Bronchial epithelial cell (primary cell): ENCODE measurements around the gene TXNRD2. TPM values are rescaled to one million over a fixed set of nuclear protein-coding genes. Genes with fewer than 3 reads are reported as not detected.

Experiments
- DNase-seq: peaks from one replicate; pipeline ENCODE4 v3.0.0-alpha.2; 2010; ENCODE audit warnings: low read depth
- FAIRE-seq: peaks from 2 replicates; lab custom pipeline; 2011; peaks lifted over from hg19 to GRCh38; lab: Jason Lieb, UNC
- H3K27me3 ChIP-seq: 2 replicates; pipeline ENCODE4 v1.5.1; 2011; ENCODE audit warnings: low read length; ENCODE audit not compliant: control insufficient read depth, insufficient read depth
- H3K36me3 ChIP-seq: 2 replicates; pipeline ENCODE4 v1.5.1; 2011; ENCODE audit warnings: low read length; ENCODE audit not compliant: control insufficient read depth, insufficient read depth
- H3K4me3 ChIP-seq: 2 replicates; pipeline ENCODE4 v1.5.1; 2011; ENCODE audit warnings: mild to moderate bottlenecking, low read depth, low read length, control low read depth
- CTCF ChIP-seq: IDR thresholded peaks from 2 replicates; pipeline ENCODE4 v1.5.1; 2011; ENCODE audit warnings: mild to moderate bottlenecking, moderate library complexity, low read length, control low read depth, inconsistent platforms; ENCODE audit not compliant: insufficient read depth, severe bottlenecking
- total RNA-seq: library from RNA; depleted of rRNA; stranded (reverse); fragments of >200 nt; gene quantifications from 2 replicates; pipeline ENCODE4 v1.2.1, GENCODE V29; 2014

TXNRD2 gene
- total RNA-seq, 1 donor from 2014 or later, result 12.9 TPM

- TF ChIP-seq CTCF, result no peak
- no peaks in the 10 kb centered on the region for H3K36me3 ChIP-seq
- H3K4me3 ChIP-seq, result no peak overlapping the region
- H3K27me3 ChIP-seq, result no peaks in the 10 kb centered on the region
- no peak for DNase-seq
- no peak for FAIRE-seq
Measured at GRCh38 chr22:19862619-19863246, 78.9 kb downstream of the TXNRD2 start.

DNA sequence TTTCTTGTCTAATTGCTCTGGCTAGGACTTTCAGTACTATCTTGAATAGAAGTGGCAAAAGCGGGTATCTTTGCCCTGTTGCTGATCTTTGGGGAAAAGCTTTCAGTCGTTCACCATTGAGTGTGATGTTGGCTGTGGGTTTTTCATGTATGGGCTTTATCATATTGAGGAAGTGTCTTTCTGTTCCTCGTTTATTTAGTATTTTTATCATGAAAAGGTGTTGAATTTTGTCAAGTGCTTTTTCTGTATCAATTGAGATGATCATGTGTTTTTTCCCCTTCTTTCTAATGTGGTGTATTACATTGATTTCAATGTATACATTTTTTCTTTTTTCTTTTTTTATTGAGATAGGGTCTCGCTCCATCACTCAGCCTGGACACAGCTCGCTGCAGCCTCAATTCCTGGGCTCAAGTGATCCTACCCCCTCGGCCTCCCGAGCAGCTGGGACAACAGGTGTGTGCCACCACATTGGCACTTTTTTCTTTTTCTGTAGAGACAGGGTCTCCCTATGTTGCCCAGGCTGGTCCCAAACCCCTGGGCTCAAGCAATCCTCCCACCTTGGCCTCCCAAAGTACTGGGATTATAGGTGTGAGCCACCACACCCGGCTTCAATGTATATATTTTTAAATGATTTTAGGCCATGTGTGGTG is 81.6 kb downstream of the TXNRD2 start:
- no peak overlapping the region for H3K4me3 ChIP-seq
- no peaks in the 10 kb centered on the region for H3K27me3 ChIP-seq
- DNase-seq, result no peak
- FAIRE-seq, result no peak
- no peaks in the 10 kb centered on the region for H3K36me3 ChIP-seq
- TF ChIP-seq CTCF, result no peak

DNA sequence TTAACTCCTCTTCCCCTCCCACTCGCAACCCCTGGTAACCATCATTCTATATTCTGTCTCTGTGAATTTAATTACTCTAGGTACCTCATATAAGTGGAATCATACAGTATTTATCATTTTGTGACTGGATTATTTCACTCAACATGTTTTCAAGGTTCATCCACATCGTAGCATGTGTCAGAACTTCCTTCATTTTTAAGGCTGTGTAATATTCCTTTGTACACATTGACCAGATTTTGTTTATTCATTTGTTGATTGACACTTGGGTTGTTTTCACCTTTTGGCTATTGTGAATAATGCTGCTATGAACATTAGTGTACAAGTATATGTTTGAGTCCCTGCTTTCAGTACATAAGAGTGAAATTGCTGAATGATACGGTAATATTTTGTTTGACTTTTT is 84.2 kb downstream of the TXNRD2 start:
- DNase-seq (no peak), FAIRE-seq (no peak)
- Histone ChIP-seq H3K36me3 (peaks cover 1% of the 10 kb centered on the region), H3K4me3 (no peak overlapping the region), H3K27me3 (no peaks in the 10 kb centered on the region)
- TF ChIP-seq CTCF, result no peak

GRCh38 chr22:19855504-19856409 is 85.9 kb downstream of the TXNRD2 start:
- H3K27me3 ChIP-seq, result no peaks in the 10 kb centered on the region

More at GRCh38 chr22:19855504-19856409, 85.9 kb downstream of the TXNRD2 start:
- H3K4me3 ChIP-seq, result peak overlapping the region; percentile 87
- DNase-seq (peak; percentile 59), FAIRE-seq (no peak)
- H3K36me3 ChIP-seq, result peaks cover 13% of the 10 kb centered on the region
- TF ChIP-seq CTCF, result no peak
